ENCODE results near the gene SSBP2. TPM values are rescaled to one million over a fixed set of nuclear protein-coding genes. Genes with fewer than 3 reads are reported as not detected.
"Not testable (repeated sequence)": the region's sequence is repeated elsewhere in the genome, so short reads cannot be mapped to it uniquely, and the experiment has no call there.

SSBP2 gene
- total RNA-seq, 2 donors from 2014 or later: 18.1 to 31.4 TPM

GRCh38 chr5:81629986-81630385 lies 120.9 kb downstream of the SSBP2 start:
- Histone ChIP-seq H3K27me3 (no peaks in the 10 kb centered on the region), H3K4me1 (no peaks in the 10 kb centered on the region), H3K27ac (no peak overlapping the region), H3K36me3 (replicated peaks in 1 of 2; ENCODE audit: insufficient read depth in 1 of 2, low read depth in 2 of 2) (no peaks in the 10 kb centered on the region), H3K9me3 (no peaks in the 10 kb centered on the region), H3K4me3 (no peak overlapping the region)
- no peak for TF ChIP-seq POLR2A (IDR thresholded peaks at IDR 0.05)
- TF ChIP-seq CTCF (IDR thresholded peaks at IDR 0.05): no peak
- intact Hi-C loops (cut with DNase I): no loop called here
- DNase-seq (no peak), ATAC-seq (no peak)
- 94 to 96% methylated on average over 1 of the region's 1 CpG for WGBS, 2 donors

- H3K27me3 ChIP-seq; ATAC-seq; H3K27ac ChIP-seq; intact Hi-C loops (cut with DNase I); H3K4me3 ChIP-seq; H3K9me3 ChIP-seq; H3K4me1 ChIP-seq; DNase-seq; H3K36me3 ChIP-seq (replicated peaks in 1 of 2; ENCODE audit: insufficient read depth in 1 of 2, low read depth in 2 of 2): not testable (repeated sequence)
- 89 to 94% methylated on average over 4 of the region's 4 CpGs for WGBS, 2 donors
These were observed 122.8 kb downstream of the SSBP2 start for GRCh38 chr5:81628061-81628460.

- intact Hi-C loops (cut with DNase I): no loop called here
- no peaks in the 10 kb centered on the region for H3K27me3 ChIP-seq
- no peak overlapping the region for H3K27ac ChIP-seq
- H3K9me3 ChIP-seq: no peaks in the 10 kb centered on the region
- no peak for TF ChIP-seq CTCF (IDR thresholded peaks at IDR 0.05)
- TF ChIP-seq POLR2A (IDR thresholded peaks at IDR 0.05): no peak
- H3K4me3 ChIP-seq: no peak overlapping the region
- H3K4me1 ChIP-seq: no peaks in the 10 kb centered on the region
- 41 to 71% methylated on average over 1 of the region's 1 CpG for WGBS, 2 donors
- no peaks in the 10 kb centered on the region for H3K36me3 ChIP-seq (replicated peaks in 1 of 2; ENCODE audit: insufficient read depth in 1 of 2, low read depth in 2 of 2)
- no peak for ATAC-seq
- no peak for DNase-seq
These were observed 124.4 kb downstream of the SSBP2 start for GRCh38 chr5:81626524-81626923.

- Histone ChIP-seq H3K27me3 (no peaks in the 10 kb centered on the region), H3K36me3 (replicated peaks in 1 of 2; ENCODE audit: insufficient read depth in 1 of 2, low read depth in 2 of 2) (no peaks in the 10 kb centered on the region), H3K4me1 (no peaks in the 10 kb centered on the region), H3K9me3 (peaks cover 0 to 7% (median 0%) of the 10 kb centered on the region in 3 donors), H3K27ac (no peak overlapping the region), H3K4me3 (no peak overlapping the region)
- intact Hi-C loops (cut with DNase I): no loop called here
- WGBS, 2 donors: 93 to 96% methylated on average over 6 to 7 of the region's 7 CpGs
- DNase-seq (no peak), ATAC-seq (no peak)
- TF ChIP-seq POLR2A (IDR thresholded peaks at IDR 0.05) (no peak), CTCF (IDR thresholded peaks at IDR 0.05) (no peak)
These were observed 141.0 kb downstream of the SSBP2 start for GRCh38 chr5:81609810-81610375.

- H3K4me1 ChIP-seq: no peaks in the 10 kb centered on the region
- ATAC-seq (no peak), DNase-seq (no peak)
- H3K4me3 ChIP-seq: no peak overlapping the region
- H3K27me3 ChIP-seq: no peaks in the 10 kb centered on the region
- TF ChIP-seq POLR2A (IDR thresholded peaks at IDR 0.05) (no peak), CTCF (IDR thresholded peaks at IDR 0.05) (no peak)
- WGBS, 2 donors: 76 to 97% methylated on average over 1 of the region's 1 CpG
- H3K27ac ChIP-seq: no peak overlapping the region
- H3K9me3 ChIP-seq: peaks cover 0 to 7% (median 0%) of the 10 kb centered on the region in 3 donors
- H3K36me3 ChIP-seq (replicated peaks in 1 of 2; ENCODE audit: insufficient read depth in 1 of 2, low read depth in 2 of 2): no peaks in the 10 kb centered on the region
- intact Hi-C loops (cut with DNase I): no loop called here
These were observed 141.9 kb downstream of the SSBP2 start for GRCh38 chr5:81608976-81609375.
